Spleen (tissue), 7 donors: ENCODE measurements around the gene IL10.
A peak's percentile ranks its signal among the peaks of the same experiment; 100 is the strongest.

ENCODE experiments used
- CTCF ChIP-seq, 11 experiments: fragments of 200-600 bp in 7 of 11; fragments of 450-650 bp in 4 of 11; sonication (generic) in 4 of 11; IDR thresholded peaks in 8 of 11; conservative IDR thresholded peaks in 3 of 11; 1 replicate in 7 of 11; 2 replicates in 4 of 11; pipeline versions ENCODE4 v1.4.0 to v1.8.0; 2016 to 2021; ENCODE audit warnings: antibody characterized with exemption in 11 of 11, inconsistent platforms in 4 of 11, mild to moderate bottlenecking in 1 of 11
- POLR2AphosphoS5 ChIP-seq, 3 donors: sonication (generic); formaldehyde crosslinking; IDR thresholded peaks; one replicate each; pipeline ENCODE4 v1.5.1; 2017; ENCODE audit warnings: antibody characterized with exemption in 3 of 3
- donor health status: DM: no; HTN: no; CAD: no; lungs with moderate emphysema.
- donor health status: DM: no; HTN: no; CAD: no.
- donor health status: DM: no; HTN: no; CAD: no.

- TF ChIP-seq POLR2AphosphoS5 (IDR thresholded peaks at IDR 0.05) (peak in 1 of 3 donors; percentile 42), CTCF (IDR thresholded peaks at IDR 0.05 in 8 of 11, conservative IDR thresholded peaks at IDR 0.05 in 3 of 11) (no peak)
These were observed 24.7 kb upstream of the IL10 start for GRCh38 chr1:206796981-206797402.
